Psoas muscle (tissue), 8 donors: ENCODE data around the gene IQCK. TPM values are rescaled to one million over a fixed set of nuclear protein-coding genes. Genes with fewer than 3 reads are reported as not detected.

Experiments used
- ATAC-seq, 4 donors: fragments of 200-7000 bp; cut with Tn5 transposase; one replicate each; pipeline ENCODE4 v1.9.1; 2020; ENCODE audit warnings: moderate library complexity in 3 of 4, mild to moderate bottlenecking in 2 of 4
- DNase-seq, 2 donors: peaks; one replicate each; pipeline ENCODE4 v3.0.0-alpha.2; 2020
- H3K27ac ChIP-seq: fragments of 200-600 bp; one replicate; pipeline ENCODE4 v1.8.0; 2022
- H3K27me3 ChIP-seq, 3 donors: fragments of 200-600 bp in 1 of 3; one replicate each; pipeline versions ENCODE4 v1.6.1 to v1.8.0; 2013 to 2022; ENCODE audit warnings: low read length in 2 of 3, mild to moderate bottlenecking in 2 of 3, moderate library complexity in 1 of 3; ENCODE audit not compliant: insufficient read depth in 3 of 3
- H3K36me3 ChIP-seq, 2 donors: fragments of 200-600 bp in 1 of 2; one replicate each; pipeline versions ENCODE4 v1.6.1 to v1.8.0; 2013 to 2022; ENCODE audit warnings: low read depth in 1 of 2, mild to moderate bottlenecking in 1 of 2, moderate library complexity in 1 of 2; ENCODE audit not compliant: insufficient read depth in 1 of 2
- H3K4me1 ChIP-seq: fragments of 200-600 bp; one replicate; pipeline ENCODE4 v1.8.0; 2022
- H3K4me3 ChIP-seq: fragments of 200-600 bp; one replicate; pipeline ENCODE4 v1.8.0; 2022; ENCODE audit warnings: mild to moderate bottlenecking
- H3K9me3 ChIP-seq: fragments of 200-600 bp; one replicate; pipeline ENCODE4 v1.8.0; 2022
- WGBS, 3 donors: extraction: QIAGEN DNeasy Blood & Tissue Kit; methylation state at CpG; one replicate each; pipeline versions ENCODE4 v1.1.6 to v1.1.7; 2013; 5-methylcytosine and 5-hydroxymethylcytosine counted together
- intact Hi-C, 2 donors: fragments of 100-400 bp; cut with DNase I; formaldehyde crosslinking; loops; one replicate each; pipeline versions ENCODE4 v1.11.0 to v1.14.2; 2022
- polyA plus RNA-seq, 3 donors: library from polyadenylated mRNA; stranded (reverse); fragments of 200-250 nt; gene quantifications; one replicate each; pipeline ENCODE4 v1.2.3, GENCODE V29; 2013
- total RNA-seq, 4 donors: library from RNA; stranded (reverse); fragmentation: NEBNext Ultra II Directional in 2 of 4; extraction: Animal tissue kit (Norgen Biotek cat#: 25700) in 2 of 4; gene quantifications; one replicate each; pipeline versions ENCODE4 v1.2.1 to v1.2.4, GENCODE V29; 2021 to 2023
- TF ChIP-seq, protein P1 (sequence below): fragments of 200-600 bp; IDR thresholded peaks from one replicate; pipeline ENCODE4 v1.8.0; 2022; ENCODE audit warnings: antibody characterized with exemption
- donor health status: healthy with polysubstance abuse.
- donor health status: DM: no; HTN: no; CAD: no; lungs with moderate emphysema.
- donor health status: Bipolar disorder and iron deficiency.
- donor health status: healthy.
- donor health status: DM: yes; HTN: yes; CAD: no.
- donor health status: DM: no; HTN: no; CAD: no.
- donor health status: DM: no; HTN: no; CAD: no.
- donor health status: DM: yes; HTN: yes; CAD: no.

IQCK gene
- total and polyA plus RNA-seq, 7 donors: 4.3 to 9.9 (median 6.3) TPM

DNA sequence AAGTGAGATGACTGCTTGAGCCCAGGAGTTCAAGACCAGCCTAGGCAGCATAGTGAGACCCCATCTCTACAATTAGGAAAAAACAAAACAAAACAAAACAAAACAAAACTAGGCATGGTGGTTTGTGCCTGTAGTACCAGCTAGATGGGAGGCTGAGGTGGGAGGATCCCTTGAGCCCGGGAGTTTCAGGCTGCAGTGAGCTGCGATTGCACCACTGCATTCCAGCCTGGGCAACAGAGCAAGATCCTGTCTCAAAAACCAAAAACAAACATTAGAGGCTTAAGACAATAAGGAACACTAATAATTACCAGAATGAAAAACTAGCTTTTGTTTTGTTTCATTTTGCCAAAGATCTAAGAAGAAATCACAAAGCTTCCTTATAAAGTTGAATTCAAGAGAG is 97.3 kb downstream of the IQCK start:
- intact Hi-C loops: no loop called here
- TF ChIP-seq, protein P1, sequence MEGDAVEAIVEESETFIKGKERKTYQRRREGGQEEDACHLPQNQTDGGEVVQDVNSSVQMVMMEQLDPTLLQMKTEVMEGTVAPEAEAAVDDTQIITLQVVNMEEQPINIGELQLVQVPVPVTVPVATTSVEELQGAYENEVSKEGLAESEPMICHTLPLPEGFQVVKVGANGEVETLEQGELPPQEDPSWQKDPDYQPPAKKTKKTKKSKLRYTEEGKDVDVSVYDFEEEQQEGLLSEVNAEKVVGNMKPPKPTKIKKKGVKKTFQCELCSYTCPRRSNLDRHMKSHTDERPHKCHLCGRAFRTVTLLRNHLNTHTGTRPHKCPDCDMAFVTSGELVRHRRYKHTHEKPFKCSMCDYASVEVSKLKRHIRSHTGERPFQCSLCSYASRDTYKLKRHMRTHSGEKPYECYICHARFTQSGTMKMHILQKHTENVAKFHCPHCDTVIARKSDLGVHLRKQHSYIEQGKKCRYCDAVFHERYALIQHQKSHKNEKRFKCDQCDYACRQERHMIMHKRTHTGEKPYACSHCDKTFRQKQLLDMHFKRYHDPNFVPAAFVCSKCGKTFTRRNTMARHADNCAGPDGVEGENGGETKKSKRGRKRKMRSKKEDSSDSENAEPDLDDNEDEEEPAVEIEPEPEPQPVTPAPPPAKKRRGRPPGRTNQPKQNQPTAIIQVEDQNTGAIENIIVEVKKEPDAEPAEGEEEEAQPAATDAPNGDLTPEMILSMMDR: no peak
- no peak overlapping the region for H3K4me3 ChIP-seq
- H3K27ac ChIP-seq: no peak overlapping the region
- H3K9me3 ChIP-seq: peaks cover 4% of the 10 kb centered on the region
- WGBS, 3 donors: 63 to 88% (median 86%) methylated on average over 2 of the region's 2 CpGs
- DNase-seq: no peak
- no peaks in the 10 kb centered on the region for H3K36me3 ChIP-seq
- no peaks in the 10 kb centered on the region for H3K27me3 ChIP-seq
- peaks cover 7% of the 10 kb centered on the region for H3K4me1 ChIP-seq
- ATAC-seq: no peak

DNA sequence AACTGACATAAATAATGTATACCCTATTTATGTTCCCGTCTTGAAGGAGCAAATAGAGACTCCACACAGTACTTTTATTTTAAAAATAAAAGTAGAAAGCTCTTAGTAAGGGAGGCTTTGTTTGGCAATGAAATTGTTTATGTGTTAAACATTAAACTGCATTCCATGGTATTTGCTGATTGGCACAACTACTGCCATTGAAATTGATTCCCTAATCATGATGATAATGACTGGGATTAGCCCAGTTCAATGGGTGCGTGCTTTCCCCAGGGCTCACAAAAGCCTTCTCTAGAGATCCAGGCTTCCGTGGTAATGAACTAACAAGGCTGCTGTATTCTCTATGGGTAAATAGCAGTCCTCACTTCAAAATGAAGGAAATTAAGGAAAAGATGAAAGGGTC is 99.1 kb downstream of the IQCK start:
- ATAC-seq (no peak), DNase-seq (no peak)
- WGBS, 3 donors: 82 to 83% (median 82%) methylated on average over 3 of the region's 3 CpGs
- peaks cover 4% of the 10 kb centered on the region for H3K9me3 ChIP-seq
- intact Hi-C loops: no loop called here
- H3K27ac ChIP-seq: no peak overlapping the region
- H3K4me1 ChIP-seq: no peaks in the 10 kb centered on the region
- no peaks in the 10 kb centered on the region for H3K36me3 ChIP-seq
- H3K27me3 ChIP-seq: no peaks in the 10 kb centered on the region
- TF ChIP-seq, protein P1: no peak
- no peak overlapping the region for H3K4me3 ChIP-seq

GRCh38 chr16:19817875-19818274 is 99.8 kb downstream of the IQCK start:
- no peak overlapping the region for H3K4me3 ChIP-seq
- peaks cover 4% of the 10 kb centered on the region for H3K9me3 ChIP-seq
- TF ChIP-seq, protein P1: no peak
- DNase-seq (no peak), ATAC-seq (no peak)
- H3K36me3 ChIP-seq: no peaks in the 10 kb centered on the region
- H3K27ac ChIP-seq: no peak overlapping the region
- intact Hi-C loops: no loop called here
- H3K4me1 ChIP-seq: no peaks in the 10 kb centered on the region
- 89 to 92% (median 90%) methylated on average over 7 of the region's 7 CpGs for WGBS, 3 donors
- no peaks in the 10 kb centered on the region for H3K27me3 ChIP-seq

- no peaks in the 10 kb centered on the region for H3K27me3 ChIP-seq
- 77 to 89% (median 88%) methylated on average over 2 of the region's 2 CpGs for WGBS, 3 donors
- no peak for DNase-seq
- no peak for ATAC-seq
- TF ChIP-seq, protein P1: no peak
- no peaks in the 10 kb centered on the region for H3K36me3 ChIP-seq
- no peaks in the 10 kb centered on the region for H3K9me3 ChIP-seq
- no peak overlapping the region for H3K27ac ChIP-seq
- no peak overlapping the region for H3K4me3 ChIP-seq
- no peaks in the 10 kb centered on the region for H3K4me1 ChIP-seq
- intact Hi-C loops: no loop called here
Measured at GRCh38 chr16:19822533-19822932, 104.5 kb downstream of the IQCK start.

- TF ChIP-seq, protein P1: no peak
- peak in 1 of 4 donors; percentile 24 for ATAC-seq
- no peaks in the 10 kb centered on the region for H3K4me1 ChIP-seq
- intact Hi-C loops: no loop called here
- H3K27me3 ChIP-seq: no peaks in the 10 kb centered on the region
- WGBS, 3 donors: 66 to 75% (median 69%) methylated on average over 6 of the region's 6 CpGs
- no peak overlapping the region for H3K27ac ChIP-seq
- DNase-seq: no peak
- no peaks in the 10 kb centered on the region for H3K9me3 ChIP-seq
- no peak overlapping the region for H3K4me3 ChIP-seq
- no peaks in the 10 kb centered on the region for H3K36me3 ChIP-seq
Measured at GRCh38 chr16:19823322-19823721, 105.3 kb downstream of the IQCK start.
